T-helper 1 cell treated with Interleukin-12 subunit alpha and Interleukin-12 subunit beta and Interleukin-4 antibody, amounts not matched to agents 30 ng/mL and 1 ng/mL, for 36 hours (primary cell): Measurements from ENCODE around the gene LRRTM4. TPM values are rescaled to one million over a fixed set of nuclear protein-coding genes. Genes with fewer than 3 reads are reported as not detected.
"Not testable (repeated sequence)": the region's sequence is repeated elsewhere in the genome, so short reads cannot be mapped to it uniquely, and the experiment has no call there.

Source experiments
- intact Hi-C: fragments of 100-400 bp; cut with micrococcal nuclease; formaldehyde crosslinking; loops from one replicate; pipeline ENCODE4 v1.15.1; 2024
- total RNA-seq: library from RNA; stranded (reverse); gene quantifications from 2 replicates; pipeline ENCODE4 v1.2.3, GENCODE V29; 2022

LRRTM4 gene
- total RNA-seq, 1 donor from 2014 or later, result not detected

GRCh38 chr2:76870581-76870980 is 651.6 kb downstream of the LRRTM4 start:
- intact Hi-C loops, result no loop called here

GRCh38 chr2:76870011-76870410 is 652.2 kb downstream of the LRRTM4 start:
- intact Hi-C loops, result no loop called here

GRCh38 chr2:76867854-76868253 is 654.3 kb downstream of the LRRTM4 start:
- intact Hi-C loops, result no loop called here

GRCh38 chr2:76866464-76866863 is 655.7 kb downstream of the LRRTM4 start:
- intact Hi-C loops, result no loop called here

GRCh38 chr2:76862901-76863300 is 659.3 kb downstream of the LRRTM4 start:
- intact Hi-C loops, result no loop called here

GRCh38 chr2:76861708-76862107 is 660.5 kb downstream of the LRRTM4 start:
- intact Hi-C loops, result no loop called here

- intact Hi-C loops, result no loop called here
Measured at GRCh38 chr2:76851000-76851399, 671.2 kb downstream of the LRRTM4 start.

- intact Hi-C loops, result no loop called here
Measured at GRCh38 chr2:76849086-76849485, 673.1 kb downstream of the LRRTM4 start.

- intact Hi-C loops, result no loop called here
Measured at GRCh38 chr2:76839826-76840225, 682.4 kb downstream of the LRRTM4 start.

- intact Hi-C loops, result no loop called here
Measured at GRCh38 chr2:76829374-76830234, 692.6 kb downstream of the LRRTM4 start.

- intact Hi-C loops, result no loop called here
Measured at GRCh38 chr2:76826691-76827090, 695.5 kb downstream of the LRRTM4 start.

GRCh38 chr2:76825140-76825970 is 696.8 kb downstream of the LRRTM4 start:
- intact Hi-C loops, result no loop called here

- intact Hi-C loops, result no loop called here
Measured at GRCh38 chr2:76821731-76822130, 700.4 kb downstream of the LRRTM4 start.

- intact Hi-C loops, result no loop called here
Measured at GRCh38 chr2:76813084-76813483, 709.1 kb downstream of the LRRTM4 start.

GRCh38 chr2:76812156-76812555 is 710.0 kb downstream of the LRRTM4 start:
- intact Hi-C loops, result no loop called here

- intact Hi-C loops, result no loop called here
Measured at GRCh38 chr2:76809136-76809535, 713.0 kb downstream of the LRRTM4 start.

- intact Hi-C loops, result no loop called here
Measured at GRCh38 chr2:76808732-76809131, 713.4 kb downstream of the LRRTM4 start.

GRCh38 chr2:76793647-76794334 is 728.4 kb downstream of the LRRTM4 start:
- intact Hi-C loops, result no loop called here

GRCh38 chr2:76781313-76781712 is 740.9 kb downstream of the LRRTM4 start:
- intact Hi-C loops, result not testable (repeated sequence)

- intact Hi-C loops, result no loop called here
Measured at GRCh38 chr2:76763276-76763675, 758.9 kb downstream of the LRRTM4 start.

GRCh38 chr2:76760367-76760704 is 761.8 kb downstream of the LRRTM4 start:
- intact Hi-C loops, result no loop called here
